Neural progenitor cell (in vitro differentiated cells): ENCODE data around the gene SSTR3.

ENCODE experiments used
- CTCF ChIP-seq: fragments of 200-600 bp; sonication (generic); IDR thresholded peaks from 2 replicates; pipeline ENCODE4 v1.5.1; 2017; ENCODE audit warnings: antibody characterized with exemption, mild to moderate bottlenecking
- EZH2 ChIP-seq: fragments of 200-600 bp; sonication (generic); IDR thresholded peaks from 2 replicates; pipeline ENCODE4 v1.6.1; 2017; ENCODE audit warnings: antibody characterized with exemption, mild to moderate bottlenecking, moderate library complexity
- EZH2phosphoT487 ChIP-seq: fragments of 200-600 bp; sonication (generic); IDR thresholded peaks from 2 replicates; pipeline ENCODE4 v1.6.1; 2017; ENCODE audit warnings: antibody characterized with exemption

- TF ChIP-seq CTCF (no peak), EZH2phosphoT487 (no peak), EZH2 (no peak)
Measured at GRCh38 chr22:37203354-37204044, 8.8 kb downstream of the SSTR3 start.
